GM23338 (cell line): Measurements from ENCODE around the gene SLC38A10. TPM values are rescaled to one million over a fixed set of nuclear protein-coding genes. Genes with fewer than 3 reads are reported as not detected.

Experiments used
- ATAC-seq: fragments of 200-7000 bp; cut with Tn5 transposase; 3 replicates; pipeline ENCODE4 v1.9.1; 2020
- DNase-seq: peaks from one replicate; pipeline ENCODE4 v3.0.0-alpha.2; 2015; ENCODE audit warnings: low spot score
- H2AFZ ChIP-seq: fragments of 200-600 bp; sonication (generic); 2 replicates; pipeline ENCODE4 v1.8.0; 2016; ENCODE audit warnings: antibody characterized with exemption, mild to moderate bottlenecking, moderate library complexity
- H3F3A ChIP-seq: fragments of 200-600 bp; sonication (generic); replicated peaks from 2 replicates; pipeline ENCODE4 v1.8.0; 2017; ENCODE audit warnings: antibody characterized with exemption, mixed run types, low read depth
- H3K27ac ChIP-seq: fragments of 200-600 bp; sonication (generic); 2 replicates; pipeline ENCODE4 v1.6.1; 2016; ENCODE audit warnings: low read depth
- H3K27me3 ChIP-seq: fragments of 200-600 bp; sonication (generic); 2 replicates; pipeline ENCODE4 v1.8.0; 2016; ENCODE audit warnings: mild to moderate bottlenecking, mixed run types, moderate library complexity; ENCODE audit not compliant: insufficient read depth
- H3K36me3 ChIP-seq: fragments of 200-600 bp; sonication (generic); 2 replicates; pipeline ENCODE4 v1.8.0; 2016; ENCODE audit warnings: mild to moderate bottlenecking; ENCODE audit not compliant: insufficient read depth
- H3K4me1 ChIP-seq: fragments of 200-600 bp; sonication (generic); 2 replicates; pipeline ENCODE4 v1.8.0; 2016; ENCODE audit warnings: mild to moderate bottlenecking, moderate library complexity; ENCODE audit not compliant: insufficient read depth
- H3K4me2 ChIP-seq: fragments of 200-600 bp; sonication (generic); 2 replicates; pipeline ENCODE4 v1.7.1; 2017; ENCODE audit warnings: mixed run types
- H3K4me3 ChIP-seq: fragments of 200-600 bp; sonication (generic); 2 replicates; pipeline ENCODE4 v1.6.1; 2016; ENCODE audit warnings: mixed run types
- H3K79me2 ChIP-seq: fragments of 200-600 bp; sonication (generic); replicated peaks from 2 replicates; pipeline ENCODE4 v1.8.0; 2017; ENCODE audit warnings: mild to moderate bottlenecking; ENCODE audit not compliant: insufficient read depth
- H3K9me2 ChIP-seq: fragments of 200-600 bp; sonication (generic); 2 replicates; pipeline ENCODE4 v1.8.0; 2017; ENCODE audit not compliant: insufficient read depth
- H4K20me1 ChIP-seq: fragments of 200-600 bp; sonication (generic); replicated peaks from 2 replicates; pipeline ENCODE4 v1.8.0; 2017; ENCODE audit warnings: mild to moderate bottlenecking; ENCODE audit not compliant: insufficient read depth
- H3K27ac Mint-ChIP-seq: 2 replicates; pipeline ENCODE4 v1.8.0; 2020; ENCODE audit warnings: inconsistent platforms, mild to moderate bottlenecking, moderate library complexity, mixed read lengths
- H3K27me3 Mint-ChIP-seq: 3 replicates; pipeline ENCODE4 v1.8.0; 2022; ENCODE audit warnings: low read depth, mild to moderate bottlenecking, moderate library complexity, mixed read lengths, inconsistent platforms; ENCODE audit not compliant: insufficient read depth, poor library complexity
- H3K36me3 Mint-ChIP-seq: 3 replicates; pipeline ENCODE4 v1.8.0; 2021; ENCODE audit warnings: low read depth, mild to moderate bottlenecking, inconsistent platforms, moderate library complexity, mixed read lengths
- H3K4me1 Mint-ChIP-seq: 3 replicates; pipeline ENCODE4 v1.8.0; 2020; ENCODE audit warnings: mild to moderate bottlenecking, inconsistent platforms, mixed read lengths
- H3K4me3 Mint-ChIP-seq: 3 replicates; pipeline ENCODE4 v1.8.0; 2021; ENCODE audit warnings: moderate library complexity, mild to moderate bottlenecking, inconsistent platforms, mixed read lengths
- H3K9me3 Mint-ChIP-seq: 3 replicates; pipeline ENCODE4 v1.8.0; 2020; ENCODE audit warnings: moderate library complexity, mild to moderate bottlenecking, inconsistent platforms, mixed read lengths
- CREB1 ChIP-seq: fragments of 250-450 bp; sonication (Bioruptor Pico); IDR thresholded peaks from 2 replicates; pipeline ENCODE4 v1.5.0; 2020; ENCODE audit warnings: low read depth, mild to moderate bottlenecking, moderate library complexity
- CTCF ChIP-seq, 2 experiments: fragments of 200-600 bp in 1 of 2; sonication (generic) in 1 of 2; conservative IDR thresholded peaks; 2 replicates each; pipeline versions ENCODE4 v1.5.1 to v1.6.1; 2016 to 2017; ENCODE audit warnings: antibody characterized with exemption in 2 of 2, low read depth in 2 of 2, mild to moderate bottlenecking in 2 of 2, moderate library complexity in 1 of 2
- ETS1 ChIP-seq: IDR thresholded peaks from 2 replicates; pipeline ENCODE4 v1.6.1; 2016; ENCODE audit warnings: antibody characterized with exemption
- EZH2 ChIP-seq: fragments of 200-600 bp; sonication (generic); IDR thresholded peaks from one replicate; pipeline ENCODE4 v1.8.0; 2017; ENCODE audit warnings: antibody characterized with exemption, mild to moderate bottlenecking, low read depth; ENCODE audit not compliant: unreplicated experiment
- EZH2phosphoT487 ChIP-seq: fragments of 200-600 bp; sonication (generic); IDR thresholded peaks from one replicate; pipeline ENCODE4 v1.8.1; 2018; ENCODE audit warnings: antibody characterized with exemption; ENCODE audit not compliant: unreplicated experiment
- JUNB ChIP-seq: IDR thresholded peaks from one replicate; pipeline ENCODE4 v1.6.1; 2016; ENCODE audit warnings: antibody characterized with exemption; ENCODE audit not compliant: unreplicated experiment
- NANOG ChIP-seq: IDR thresholded peaks from 2 replicates; pipeline ENCODE4 v1.6.1; 2016; ENCODE audit warnings: antibody characterized with exemption, borderline replicate concordance
- POLR2AphosphoS5 ChIP-seq: IDR thresholded peaks from 2 replicates; pipeline ENCODE4 v1.6.1; 2016; ENCODE audit warnings: antibody characterized with exemption, low read depth
- STAT1 ChIP-seq: IDR thresholded peaks from one replicate; pipeline ENCODE4 v1.6.1; 2016; ENCODE audit warnings: antibody characterized with exemption; ENCODE audit not compliant: unreplicated experiment
- ZNF114 ChIP-seq: fragments of 250-450 bp; sonication (Bioruptor Pico); IDR thresholded peaks from 2 replicates; pipeline ENCODE4 v1.5.0; 2020; ENCODE audit warnings: mild to moderate bottlenecking, moderate library complexity
- ZNF331 ChIP-seq: fragments of 250-450 bp; sonication (Bioruptor Pico); IDR thresholded peaks from 2 replicates; pipeline ENCODE4 v1.5.0; 2020; ENCODE audit warnings: low read depth, mild to moderate bottlenecking, moderate library complexity
- ZNF462 ChIP-seq: fragments of 250-450 bp; sonication (Bioruptor Pico); IDR thresholded peaks from 2 replicates; pipeline ENCODE4 v1.5.0; 2020; ENCODE audit warnings: mild to moderate bottlenecking, moderate library complexity
- polyA plus RNA-seq: library from polyadenylated mRNA; unstranded; fragments of >200 nt; fragmentation: Nextera tagmentation; extraction: Ambion mirVana; gene quantifications from 2 replicates; pipeline ENCODE4 v1.2.1, GENCODE V29; 2016
- total RNA-seq: library from RNA; depleted of rRNA; stranded (reverse); fragments of >200 nt; shearing (Covaris generic); gene quantifications from 2 replicates; pipeline ENCODE4 v1.2.3, GENCODE V29; 2014

SLC38A10 gene
- total and polyA plus RNA-seq, 2 experiments from 2014 or later = 17.1 to 55.8 TPM

- DNase-seq = no peak
- no peaks in the 10 kb centered on the region for H3K79me2 ChIP-seq
- ATAC-seq = no peak
- no peaks in the 10 kb centered on the region for H4K20me1 ChIP-seq
- Mint-ChIP-seq H3K27me3 (peaks cover 6% of the 10 kb centered on the region), H3K4me1 (no peaks in the 10 kb centered on the region; the same call in 2 of the 3 replicates), H3K27ac (no peak overlapping the region), H3K9me3 (no peaks in the 10 kb centered on the region), H3K36me3 (peaks cover 9% of the 10 kb centered on the region), H3K4me3 (no peak overlapping the region)
- H3K4me1 ChIP-seq = no peaks in the 10 kb centered on the region
- H3K9me2 ChIP-seq = no peaks in the 10 kb centered on the region
- no peaks in the 10 kb centered on the region for H3K36me3 ChIP-seq
- H3K27ac ChIP-seq = no peak overlapping the region
- no peak overlapping the region for H3K4me3 ChIP-seq
- H3K4me2 ChIP-seq = no peak overlapping the region
- no peaks in the 10 kb centered on the region for H3F3A ChIP-seq
- TF ChIP-seq CTCF (conservative IDR thresholded peaks at IDR 0.05; ENCODE audit: low read depth in 2 of 2) (no peak), ETS1 (no peak), POLR2AphosphoS5 (no peak), ZNF331 (CRISPR knock-in tag) (no peak), CREB1 (CRISPR knock-in tag) (no peak), ZNF462 (no peak), EZH2 (no peak), EZH2phosphoT487 (no peak), JUNB (no peak), ZNF114 (CRISPR knock-in tag) (no peak), STAT1 (no peak), NANOG (no peak)
- H3K27me3 ChIP-seq = no peaks in the 10 kb centered on the region
- no peak overlapping the region for H2AFZ ChIP-seq
These were observed 30.5 kb downstream of the SLC38A10 start for GRCh38 chr17:81264640-81265039.
